Esophagus muscularis mucosa (tissue), 4 donors: Measurements from ENCODE around the gene ZDHHC20. TPM values are rescaled to one million over a fixed set of nuclear protein-coding genes. Genes with fewer than 3 reads are reported as not detected.

Experiments
- DNase-seq: peaks from one replicate; pipeline ENCODE4 v3.0.0-alpha.2; 2017; ENCODE audit errors: extremely low spot score
- H3K27ac ChIP-seq, 4 donors: fragments of 200-600 bp; sonication (generic); replicated peaks in 1 of 4; 1 replicate in 3 of 4; 2 replicates in 1 of 4; pipeline ENCODE4 v1.5.1; 2016 to 2019; ENCODE audit warnings: mild to moderate bottlenecking in 1 of 4
- H3K27me3 ChIP-seq, 4 donors: fragments of 200-600 bp; sonication (generic); one replicate each; pipeline versions ENCODE4 v1.5.1 to v1.6.0; 2016 to 2019
- H3K36me3 ChIP-seq, 4 donors: fragments of 200-600 bp; sonication (generic); one replicate each; pipeline ENCODE4 v1.5.1; 2016 to 2019
- H3K4me1 ChIP-seq, 4 donors: fragments of 200-600 bp; sonication (generic); one replicate each; pipeline ENCODE4 v1.5.1; 2016 to 2019
- H3K4me3 ChIP-seq, 4 donors: fragments of 200-600 bp; sonication (generic); 1 replicate in 2 of 4; 2 replicates in 2 of 4; pipeline ENCODE4 v1.5.1; 2016 to 2019; ENCODE audit warnings: mild to moderate bottlenecking in 4 of 4, moderate library complexity in 1 of 4
- H3K9me3 ChIP-seq, 4 donors: fragments of 200-600 bp; sonication (generic); 1 replicate in 3 of 4; 2 replicates in 1 of 4; pipeline ENCODE4 v1.5.1; 2016 to 2019
- EP300 ChIP-seq: sonication (generic); formaldehyde crosslinking; IDR thresholded peaks from one replicate; pipeline ENCODE4 v1.6.1; 2017; ENCODE audit warnings: antibody characterized with exemption
- POLR2A ChIP-seq: fragments of 450-650 bp; IDR thresholded peaks from one replicate; pipeline ENCODE4 v1.6.1; 2017; ENCODE audit warnings: antibody characterized with exemption, moderate library complexity, mild to moderate bottlenecking, low read depth
- POLR2AphosphoS5 ChIP-seq, 2 donors: sonication (generic); formaldehyde crosslinking; IDR thresholded peaks; one replicate each; pipeline ENCODE4 v1.6.1; 2017; ENCODE audit warnings: antibody characterized with exemption in 2 of 2
- WGBS: methylation state at CpG from one replicate; pipeline ENCODE4 v1.1.5; 2018; 5-methylcytosine and 5-hydroxymethylcytosine counted together
- intact Hi-C: fragments of 100-400 bp; cut with DNase I; formaldehyde crosslinking; loops from one replicate; pipeline ENCODE4 v1.15.1; 2023
- total RNA-seq, 4 donors: library from RNA; depleted of rRNA; stranded (reverse); fragments of >200 nt; gene quantifications; one replicate each; pipeline versions ENCODE4 v1.1.0 to v1.2.1, GENCODE V29; 2016
- TF ChIP-seq, protein P1 (sequence below), 3 experiments: fragments of 200-600 bp in 2 of 3; fragments of 450-650 bp in 1 of 3; sonication (generic) in 2 of 3; IDR thresholded peaks; one replicate each; pipeline ENCODE4 v1.5.1; 2017 to 2019; ENCODE audit warnings: antibody characterized with exemption in 3 of 3, mild to moderate bottlenecking in 2 of 3, moderate library complexity in 1 of 3

The ZDHHC20 gene
- total RNA-seq, 4 donors from 2014 or later: 47.4 to 53.3 (median 50.2) TPM

DNA sequence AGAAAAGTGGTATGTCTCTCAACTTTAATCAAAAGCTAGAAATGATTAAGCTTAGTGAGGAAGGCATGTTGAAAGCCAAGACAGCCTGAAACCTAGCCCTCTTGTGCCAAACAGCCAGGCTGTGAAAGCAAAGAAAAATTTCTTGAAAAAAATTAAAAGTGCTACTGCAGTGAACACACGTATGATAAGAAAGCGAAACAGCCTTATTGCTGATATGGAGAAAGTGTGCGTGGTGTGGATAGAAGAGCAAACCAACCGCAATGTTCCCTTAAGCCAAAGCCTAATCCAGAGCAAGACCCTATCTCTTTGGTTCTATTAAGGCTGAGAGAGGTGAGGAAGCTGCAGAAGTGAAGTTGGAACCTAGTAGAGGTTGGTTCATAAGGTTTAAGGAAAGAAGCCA is 96.4 kb downstream of the ZDHHC20 start:
- Histone ChIP-seq H3K27ac (no peak overlapping the region), H3K4me3 (no peak overlapping the region), H3K27me3 (no peaks in the 10 kb centered on the region), H3K36me3 (no peaks in the 10 kb centered on the region), H3K4me1 (no peaks in the 10 kb centered on the region), H3K9me3 (no peaks in the 10 kb centered on the region)
- peak; percentile 70 for DNase-seq
- no peak for TF ChIP-seq EP300
- no peak for TF ChIP-seq POLR2AphosphoS5 (IDR thresholded peaks at IDR 0.05)
- TF ChIP-seq, protein P1, sequence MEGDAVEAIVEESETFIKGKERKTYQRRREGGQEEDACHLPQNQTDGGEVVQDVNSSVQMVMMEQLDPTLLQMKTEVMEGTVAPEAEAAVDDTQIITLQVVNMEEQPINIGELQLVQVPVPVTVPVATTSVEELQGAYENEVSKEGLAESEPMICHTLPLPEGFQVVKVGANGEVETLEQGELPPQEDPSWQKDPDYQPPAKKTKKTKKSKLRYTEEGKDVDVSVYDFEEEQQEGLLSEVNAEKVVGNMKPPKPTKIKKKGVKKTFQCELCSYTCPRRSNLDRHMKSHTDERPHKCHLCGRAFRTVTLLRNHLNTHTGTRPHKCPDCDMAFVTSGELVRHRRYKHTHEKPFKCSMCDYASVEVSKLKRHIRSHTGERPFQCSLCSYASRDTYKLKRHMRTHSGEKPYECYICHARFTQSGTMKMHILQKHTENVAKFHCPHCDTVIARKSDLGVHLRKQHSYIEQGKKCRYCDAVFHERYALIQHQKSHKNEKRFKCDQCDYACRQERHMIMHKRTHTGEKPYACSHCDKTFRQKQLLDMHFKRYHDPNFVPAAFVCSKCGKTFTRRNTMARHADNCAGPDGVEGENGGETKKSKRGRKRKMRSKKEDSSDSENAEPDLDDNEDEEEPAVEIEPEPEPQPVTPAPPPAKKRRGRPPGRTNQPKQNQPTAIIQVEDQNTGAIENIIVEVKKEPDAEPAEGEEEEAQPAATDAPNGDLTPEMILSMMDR (IDR thresholded peaks at IDR 0.05): no peak
- TF ChIP-seq POLR2A: no peak
- intact Hi-C loops: no loop called here
- 97% methylated on average over 4 of the region's 4 CpGs for WGBS

DNA sequence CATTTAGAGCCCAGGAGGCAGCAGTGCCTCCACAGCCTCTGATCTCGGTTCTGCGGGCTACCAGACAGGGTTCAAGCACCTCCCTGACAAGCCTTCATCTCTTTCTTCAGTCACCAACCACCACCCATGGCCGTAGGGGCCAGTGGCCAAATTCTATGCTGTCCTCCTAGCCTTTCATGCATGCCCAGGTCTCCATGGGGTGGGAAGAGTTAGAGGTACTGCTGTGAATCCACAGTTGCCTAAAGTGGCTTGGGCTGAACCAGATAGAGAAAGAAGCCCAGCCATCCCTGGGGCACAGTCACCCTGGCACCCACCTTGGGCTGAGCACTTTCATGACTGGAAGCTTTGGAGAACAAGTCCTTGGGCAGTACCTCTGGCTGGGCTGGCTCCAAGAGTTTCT is 97.4 kb downstream of the ZDHHC20 start:
- DNase-seq: peak; percentile 82
- 83% methylated on average over 3 of the region's 3 CpGs for WGBS
- Histone ChIP-seq H3K27me3 (no peaks in the 10 kb centered on the region), H3K4me1 (no peaks in the 10 kb centered on the region), H3K36me3 (no peaks in the 10 kb centered on the region), H3K4me3 (no peak overlapping the region), H3K27ac (no peak overlapping the region), H3K9me3 (no peaks in the 10 kb centered on the region)
- TF ChIP-seq, protein P1 (IDR thresholded peaks at IDR 0.05): no peak
- TF ChIP-seq POLR2AphosphoS5 (IDR thresholded peaks at IDR 0.05): no peak
- no peak for TF ChIP-seq EP300
- TF ChIP-seq POLR2A: no peak
- intact Hi-C loops: no loop called here

DNA sequence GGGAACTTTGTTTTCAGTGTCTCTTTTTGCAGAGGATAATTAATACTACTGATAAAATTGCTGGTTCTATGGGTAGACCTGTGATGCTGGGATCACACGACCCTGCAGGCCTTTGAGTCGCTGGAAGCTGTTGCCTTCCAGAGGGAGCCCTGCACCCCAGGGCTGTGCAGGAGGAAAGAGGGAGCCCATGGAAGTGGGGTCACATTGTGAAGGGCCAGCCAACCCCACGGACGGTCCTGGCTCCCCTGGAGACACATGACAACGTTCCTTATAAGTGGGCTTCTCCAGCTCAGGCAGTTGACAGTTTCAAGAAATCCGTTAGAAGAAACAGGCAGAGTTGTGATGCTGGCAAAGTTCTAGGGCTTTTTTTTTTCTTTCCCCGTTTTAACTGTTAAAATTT is 98.0 kb downstream of the ZDHHC20 start:
- intact Hi-C loops: no loop called here
- Histone ChIP-seq H3K27me3 (no peaks in the 10 kb centered on the region), H3K4me3 (no peak overlapping the region), H3K36me3 (no peaks in the 10 kb centered on the region), H3K9me3 (no peaks in the 10 kb centered on the region), H3K27ac (no peak overlapping the region), H3K4me1 (no peaks in the 10 kb centered on the region)
- peak; percentile 31 for DNase-seq
- 86% methylated on average over 7 of the region's 7 CpGs for WGBS
- TF ChIP-seq EP300 (no peak), POLR2A (no peak), POLR2AphosphoS5 (IDR thresholded peaks at IDR 0.05) (no peak)
- TF ChIP-seq, protein P1 (IDR thresholded peaks at IDR 0.05): no peak

DNA sequence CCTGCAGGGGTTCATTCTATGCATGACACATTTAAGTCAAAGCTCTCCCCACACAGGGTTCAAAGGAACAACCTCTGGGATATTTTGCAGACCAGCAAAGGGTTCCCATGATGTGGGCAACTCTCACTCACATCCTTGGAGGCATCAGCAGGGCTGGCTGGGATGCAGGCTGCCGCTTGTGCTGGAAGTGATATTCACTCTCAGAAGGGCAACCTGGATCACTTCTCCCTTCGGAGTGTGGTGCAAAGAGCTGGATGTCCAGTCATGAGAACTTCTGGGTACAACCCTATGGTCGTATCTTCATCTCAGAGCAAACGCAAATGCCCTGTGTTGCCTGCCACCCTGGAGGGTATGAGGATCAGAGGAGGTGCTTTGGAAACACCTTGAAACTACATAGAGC is 98.6 kb downstream of the ZDHHC20 start:
- Histone ChIP-seq H3K27me3 (no peaks in the 10 kb centered on the region), H3K4me3 (no peak overlapping the region), H3K27ac (no peak overlapping the region), H3K9me3 (no peaks in the 10 kb centered on the region), H3K36me3 (no peaks in the 10 kb centered on the region), H3K4me1 (no peaks in the 10 kb centered on the region)
- no peak for TF ChIP-seq POLR2AphosphoS5 (IDR thresholded peaks at IDR 0.05)
- no peak for TF ChIP-seq EP300
- TF ChIP-seq POLR2A: no peak
- TF ChIP-seq, protein P1 (IDR thresholded peaks at IDR 0.05): no peak
- no peak for DNase-seq
- intact Hi-C loops: no loop called here
- WGBS: 100% methylated on average over 2 of the region's 4 CpGs

DNA sequence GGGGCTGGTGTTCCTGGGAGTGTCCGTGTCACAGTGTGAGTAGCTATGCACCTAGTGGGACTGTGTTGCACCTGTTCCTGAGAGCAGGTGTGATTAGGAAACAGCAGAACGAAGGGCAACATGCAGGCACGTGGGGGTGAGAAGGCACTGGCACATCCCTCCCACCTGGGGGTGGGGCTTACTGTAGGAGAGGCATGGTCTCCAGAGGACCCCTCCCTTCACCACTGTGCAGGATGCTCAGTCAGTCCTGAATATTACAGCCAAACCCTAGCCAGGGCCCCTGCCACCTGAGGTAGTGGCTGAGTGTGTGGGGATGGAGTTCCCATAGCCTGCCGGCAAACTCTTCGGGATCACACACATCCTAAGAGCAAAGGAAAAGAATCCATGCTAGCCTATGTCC is 99.2 kb downstream of the ZDHHC20 start:
- no peaks in the 10 kb centered on the region for H3K27me3 ChIP-seq
- H3K36me3 ChIP-seq: no peaks in the 10 kb centered on the region
- peak; percentile 78 for DNase-seq
- TF ChIP-seq POLR2A: no peak
- TF ChIP-seq POLR2AphosphoS5 (IDR thresholded peaks at IDR 0.05): no peak
- TF ChIP-seq, protein P1 (IDR thresholded peaks at IDR 0.05): no peak
- TF ChIP-seq EP300: no peak
- no peaks in the 10 kb centered on the region for H3K9me3 ChIP-seq
- intact Hi-C loops: no loop called here
- no peak overlapping the region for H3K27ac ChIP-seq
- H3K4me3 ChIP-seq: no peak overlapping the region
- WGBS: 83% methylated on average over 5 of the region's 5 CpGs
- no peaks in the 10 kb centered on the region for H3K4me1 ChIP-seq
